ENCODE results near the gene COL18A1.

GRCh38 chr21:45530423-45531113 lies 125.6 kb downstream of the COL18A1 start:
- no peak for TF ChIP-seq CTCF (optimal IDR thresholded peaks at IDR 0.05 in 1 of 3, IDR thresholded peaks at IDR 0.05 in 1 of 3, conservative IDR thresholded peaks at IDR 0.05 in 1 of 3; ENCODE audit: extremely low read depth in 1 of 3, insufficient read depth in 2 of 3, low read length in 3 of 3)
- no peak for TF ChIP-seq EZH2 (IDR thresholded peaks at IDR 0.05; ENCODE audit: low read length)

Measured in keratinocyte (primary cell).